Esophagus muscularis mucosa (tissue), 4 donors: ENCODE results near the gene PRRX2. TPM values are rescaled to one million over a fixed set of nuclear protein-coding genes. Genes with fewer than 3 reads are reported as not detected.

Experiments used
- DNase-seq: peaks from one replicate; pipeline ENCODE4 v3.0.0-alpha.2; 2017; ENCODE audit errors: extremely low spot score
- H3K27ac ChIP-seq, 4 donors: fragments of 200-600 bp; sonication (generic); replicated peaks in 1 of 4; 1 replicate in 3 of 4; 2 replicates in 1 of 4; pipeline ENCODE4 v1.5.1; 2016 to 2019; ENCODE audit warnings: mild to moderate bottlenecking in 1 of 4
- H3K27me3 ChIP-seq, 4 donors: fragments of 200-600 bp; sonication (generic); one replicate each; pipeline versions ENCODE4 v1.5.1 to v1.6.0; 2016 to 2019
- H3K36me3 ChIP-seq, 4 donors: fragments of 200-600 bp; sonication (generic); one replicate each; pipeline ENCODE4 v1.5.1; 2016 to 2019
- H3K4me1 ChIP-seq, 4 donors: fragments of 200-600 bp; sonication (generic); one replicate each; pipeline ENCODE4 v1.5.1; 2016 to 2019
- H3K4me3 ChIP-seq, 4 donors: fragments of 200-600 bp; sonication (generic); 1 replicate in 2 of 4; 2 replicates in 2 of 4; pipeline ENCODE4 v1.5.1; 2016 to 2019; ENCODE audit warnings: mild to moderate bottlenecking in 4 of 4, moderate library complexity in 1 of 4
- H3K9me3 ChIP-seq, 4 donors: fragments of 200-600 bp; sonication (generic); 1 replicate in 3 of 4; 2 replicates in 1 of 4; pipeline ENCODE4 v1.5.1; 2016 to 2019
- EP300 ChIP-seq: sonication (generic); formaldehyde crosslinking; IDR thresholded peaks from one replicate; pipeline ENCODE4 v1.6.1; 2017; ENCODE audit warnings: antibody characterized with exemption
- POLR2A ChIP-seq: fragments of 450-650 bp; IDR thresholded peaks from one replicate; pipeline ENCODE4 v1.6.1; 2017; ENCODE audit warnings: antibody characterized with exemption, moderate library complexity, mild to moderate bottlenecking, low read depth
- POLR2AphosphoS5 ChIP-seq, 2 donors: sonication (generic); formaldehyde crosslinking; IDR thresholded peaks; one replicate each; pipeline ENCODE4 v1.6.1; 2017; ENCODE audit warnings: antibody characterized with exemption in 2 of 2
- WGBS: methylation state at CpG from one replicate; pipeline ENCODE4 v1.1.5; 2018; 5-methylcytosine and 5-hydroxymethylcytosine counted together
- intact Hi-C: fragments of 100-400 bp; cut with DNase I; formaldehyde crosslinking; loops from one replicate; pipeline ENCODE4 v1.15.1; 2023
- total RNA-seq, 4 donors: library from RNA; depleted of rRNA; stranded (reverse); fragments of >200 nt; gene quantifications; one replicate each; pipeline versions ENCODE4 v1.1.0 to v1.2.1, GENCODE V29; 2016
- TF ChIP-seq, protein P1 (sequence below), 3 experiments: fragments of 200-600 bp in 2 of 3; fragments of 450-650 bp in 1 of 3; sonication (generic) in 2 of 3; IDR thresholded peaks; one replicate each; pipeline ENCODE4 v1.5.1; 2017 to 2019; ENCODE audit warnings: antibody characterized with exemption in 3 of 3, mild to moderate bottlenecking in 2 of 3, moderate library complexity in 1 of 3

The PRRX2 gene
- total RNA-seq, 4 donors from 2014 or later: 1.7 to 13.1 (median 6.2) TPM

DNA sequence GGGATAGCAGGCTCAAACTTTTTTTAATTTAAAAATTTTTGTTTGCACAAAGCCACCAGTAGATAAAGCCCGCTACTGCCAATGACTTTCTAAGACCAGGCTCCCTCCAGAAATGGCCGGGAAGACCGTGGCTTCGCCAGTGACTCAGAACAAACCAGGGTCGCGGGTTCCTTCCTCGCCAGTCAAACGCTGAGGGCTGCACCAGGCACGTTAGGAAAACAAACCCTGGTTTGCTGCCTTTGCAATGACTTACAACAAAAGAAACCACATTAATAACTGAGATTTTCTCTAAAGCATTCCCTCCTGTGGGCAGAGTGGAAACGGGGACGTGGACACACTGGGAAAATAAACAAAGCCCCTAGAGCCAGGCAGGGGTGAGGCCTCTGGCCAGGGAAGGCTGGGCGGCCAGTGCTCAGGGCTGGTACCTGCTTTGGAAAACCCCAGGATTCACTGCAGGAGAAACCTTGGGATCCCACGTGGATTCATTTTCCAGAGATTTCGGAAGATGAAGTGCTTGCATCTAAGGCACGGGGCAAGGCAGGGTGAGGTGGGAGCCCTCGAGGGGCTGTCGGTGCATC is 3.8 kb downstream of the PRRX2 start:
- no peaks in the 10 kb centered on the region for H3K36me3 ChIP-seq
- H3K27ac ChIP-seq: no peak overlapping the region
- no peak overlapping the region for H3K4me3 ChIP-seq
- intact Hi-C loops: loop anchor here (5.0 kb wide), 1 partner anchor 48 kb away; no protein-coding TSS in a partner anchor
- no peak for DNase-seq
- WGBS: 66% methylated on average over 17 of the region's 17 CpGs
- H3K9me3 ChIP-seq: no peaks in the 10 kb centered on the region
- H3K4me1 ChIP-seq: peaks cover 8 to 28% (median 22%) of the 10 kb centered on the region in 4 donors
- TF ChIP-seq POLR2A: no peak
- TF ChIP-seq EP300: no peak
- no peak for TF ChIP-seq POLR2AphosphoS5 (IDR thresholded peaks at IDR 0.05)
- TF ChIP-seq, protein P1, sequence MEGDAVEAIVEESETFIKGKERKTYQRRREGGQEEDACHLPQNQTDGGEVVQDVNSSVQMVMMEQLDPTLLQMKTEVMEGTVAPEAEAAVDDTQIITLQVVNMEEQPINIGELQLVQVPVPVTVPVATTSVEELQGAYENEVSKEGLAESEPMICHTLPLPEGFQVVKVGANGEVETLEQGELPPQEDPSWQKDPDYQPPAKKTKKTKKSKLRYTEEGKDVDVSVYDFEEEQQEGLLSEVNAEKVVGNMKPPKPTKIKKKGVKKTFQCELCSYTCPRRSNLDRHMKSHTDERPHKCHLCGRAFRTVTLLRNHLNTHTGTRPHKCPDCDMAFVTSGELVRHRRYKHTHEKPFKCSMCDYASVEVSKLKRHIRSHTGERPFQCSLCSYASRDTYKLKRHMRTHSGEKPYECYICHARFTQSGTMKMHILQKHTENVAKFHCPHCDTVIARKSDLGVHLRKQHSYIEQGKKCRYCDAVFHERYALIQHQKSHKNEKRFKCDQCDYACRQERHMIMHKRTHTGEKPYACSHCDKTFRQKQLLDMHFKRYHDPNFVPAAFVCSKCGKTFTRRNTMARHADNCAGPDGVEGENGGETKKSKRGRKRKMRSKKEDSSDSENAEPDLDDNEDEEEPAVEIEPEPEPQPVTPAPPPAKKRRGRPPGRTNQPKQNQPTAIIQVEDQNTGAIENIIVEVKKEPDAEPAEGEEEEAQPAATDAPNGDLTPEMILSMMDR (IDR thresholded peaks at IDR 0.05): no peak
- H3K27me3 ChIP-seq: peaks cover 0 to 40% (median 8%) of the 10 kb centered on the region in 4 donors

DNA sequence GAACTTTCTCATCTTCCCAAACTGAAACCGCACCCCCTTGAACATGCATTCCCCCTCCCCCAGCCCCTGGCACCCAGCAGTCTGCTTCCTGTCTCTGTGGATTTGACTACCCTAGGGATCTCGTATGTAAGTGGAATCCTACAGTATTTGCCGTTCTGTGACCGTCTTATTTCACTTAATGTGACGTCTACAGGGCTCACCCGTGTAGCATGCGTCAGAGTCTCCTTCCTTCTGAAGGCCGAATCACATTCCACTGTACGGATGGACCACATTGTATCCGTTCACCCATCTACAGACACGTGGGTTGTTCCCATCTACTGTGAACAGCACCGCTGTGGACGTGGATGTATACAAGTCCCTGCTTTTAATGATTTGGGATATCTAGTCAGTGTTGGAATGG is 4.5 kb downstream of the PRRX2 start:
- TF ChIP-seq POLR2AphosphoS5 (IDR thresholded peaks at IDR 0.05) (no peak), EP300 (no peak), POLR2A (no peak)
- TF ChIP-seq, protein P1 (IDR thresholded peaks at IDR 0.05): no peak
- intact Hi-C loops: loop anchor here (5.0 kb wide), 1 partner anchor 47 kb away; no protein-coding TSS in a partner anchor
- Histone ChIP-seq H3K27ac (no peak overlapping the region), H3K4me3 (no peak overlapping the region), H3K36me3 (no peaks in the 10 kb centered on the region), H3K4me1 (peaks cover 7 to 25% (median 17%) of the 10 kb centered on the region in 4 donors), H3K27me3 (peaks cover 0 to 37% (median 7%) of the 10 kb centered on the region in 4 donors), H3K9me3 (no peaks in the 10 kb centered on the region)
- DNase-seq: no peak
- 90% methylated on average over 13 of the region's 13 CpGs for WGBS

DNA sequence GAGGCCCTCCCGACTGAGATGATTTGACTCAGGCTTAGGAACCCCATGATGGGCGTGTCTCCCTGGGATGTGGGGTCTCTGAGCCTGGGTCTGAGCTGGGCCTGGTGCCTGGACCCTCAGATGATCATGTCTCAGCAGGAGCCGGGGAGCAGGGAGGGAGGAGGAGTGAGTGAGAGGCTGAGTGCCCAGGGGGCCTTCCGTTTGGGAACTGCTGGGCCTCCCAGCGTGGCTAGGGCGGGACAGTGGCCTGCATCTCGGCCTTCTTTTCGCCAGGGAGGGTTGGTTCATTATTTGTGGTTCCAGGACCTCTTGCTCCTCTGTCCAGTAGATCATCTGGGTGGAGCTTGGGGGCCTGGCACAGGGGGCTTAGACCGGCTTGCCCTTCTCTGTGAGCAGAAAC is 5.6 kb downstream of the PRRX2 start:
- Histone ChIP-seq H3K9me3 (no peaks in the 10 kb centered on the region), H3K4me3 (no peak overlapping the region), H3K4me1 (peaks cover 3 to 25% (median 14%) of the 10 kb centered on the region in 4 donors), H3K36me3 (no peaks in the 10 kb centered on the region), H3K27ac (no peak overlapping the region), H3K27me3 (peaks cover 0 to 38% (median 4%) of the 10 kb centered on the region in 4 donors)
- WGBS: 95% methylated on average over 4 of the region's 9 CpGs
- intact Hi-C loops: no loop called here
- no peak for DNase-seq
- no peak for TF ChIP-seq POLR2A
- TF ChIP-seq, protein P1 (IDR thresholded peaks at IDR 0.05): no peak
- TF ChIP-seq POLR2AphosphoS5 (IDR thresholded peaks at IDR 0.05): no peak
- no peak for TF ChIP-seq EP300

- TF ChIP-seq EP300 (no peak), POLR2AphosphoS5 (IDR thresholded peaks at IDR 0.05) (no peak), POLR2A (no peak)
- TF ChIP-seq, protein P1 (IDR thresholded peaks at IDR 0.05): no peak
- DNase-seq: no peak
- Histone ChIP-seq H3K27me3 (peaks cover 0 to 38% (median 2%) of the 10 kb centered on the region in 4 donors), H3K9me3 (no peaks in the 10 kb centered on the region), H3K36me3 (no peaks in the 10 kb centered on the region), H3K4me3 (no peak overlapping the region), H3K27ac (no peak overlapping the region), H3K4me1 (peaks cover 0 to 22% (median 10%) of the 10 kb centered on the region in 4 donors)
- intact Hi-C loops: no loop called here
- 90% methylated on average over 4 of the region's 7 CpGs for WGBS
Observed at GRCh38 chr9:129671519-129671918, 6.1 kb downstream of the PRRX2 start.
